HG03066 (cell line): Measurements from ENCODE around the gene THOC1.
"Not testable (repeated sequence)": the region's sequence is repeated elsewhere in the genome, so short reads cannot be mapped to it uniquely, and the experiment has no call there.

Source experiments
- ATAC-seq: cut with Tn5 transposase; IDR thresholded peaks from one replicate; pipeline ENCODE4 v1.9.1; 2021; ENCODE audit warnings: low read depth; ENCODE audit not compliant: unreplicated experiment

The THOC1 gene, protein sequence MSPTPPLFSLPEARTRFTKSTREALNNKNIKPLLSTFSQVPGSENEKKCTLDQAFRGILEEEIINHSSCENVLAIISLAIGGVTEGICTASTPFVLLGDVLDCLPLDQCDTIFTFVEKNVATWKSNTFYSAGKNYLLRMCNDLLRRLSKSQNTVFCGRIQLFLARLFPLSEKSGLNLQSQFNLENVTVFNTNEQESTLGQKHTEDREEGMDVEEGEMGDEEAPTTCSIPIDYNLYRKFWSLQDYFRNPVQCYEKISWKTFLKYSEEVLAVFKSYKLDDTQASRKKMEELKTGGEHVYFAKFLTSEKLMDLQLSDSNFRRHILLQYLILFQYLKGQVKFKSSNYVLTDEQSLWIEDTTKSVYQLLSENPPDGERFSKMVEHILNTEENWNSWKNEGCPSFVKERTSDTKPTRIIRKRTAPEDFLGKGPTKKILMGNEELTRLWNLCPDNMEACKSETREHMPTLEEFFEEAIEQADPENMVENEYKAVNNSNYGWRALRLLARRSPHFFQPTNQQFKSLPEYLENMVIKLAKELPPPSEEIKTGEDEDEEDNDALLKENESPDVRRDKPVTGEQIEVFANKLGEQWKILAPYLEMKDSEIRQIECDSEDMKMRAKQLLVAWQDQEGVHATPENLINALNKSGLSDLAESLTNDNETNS

DNA sequence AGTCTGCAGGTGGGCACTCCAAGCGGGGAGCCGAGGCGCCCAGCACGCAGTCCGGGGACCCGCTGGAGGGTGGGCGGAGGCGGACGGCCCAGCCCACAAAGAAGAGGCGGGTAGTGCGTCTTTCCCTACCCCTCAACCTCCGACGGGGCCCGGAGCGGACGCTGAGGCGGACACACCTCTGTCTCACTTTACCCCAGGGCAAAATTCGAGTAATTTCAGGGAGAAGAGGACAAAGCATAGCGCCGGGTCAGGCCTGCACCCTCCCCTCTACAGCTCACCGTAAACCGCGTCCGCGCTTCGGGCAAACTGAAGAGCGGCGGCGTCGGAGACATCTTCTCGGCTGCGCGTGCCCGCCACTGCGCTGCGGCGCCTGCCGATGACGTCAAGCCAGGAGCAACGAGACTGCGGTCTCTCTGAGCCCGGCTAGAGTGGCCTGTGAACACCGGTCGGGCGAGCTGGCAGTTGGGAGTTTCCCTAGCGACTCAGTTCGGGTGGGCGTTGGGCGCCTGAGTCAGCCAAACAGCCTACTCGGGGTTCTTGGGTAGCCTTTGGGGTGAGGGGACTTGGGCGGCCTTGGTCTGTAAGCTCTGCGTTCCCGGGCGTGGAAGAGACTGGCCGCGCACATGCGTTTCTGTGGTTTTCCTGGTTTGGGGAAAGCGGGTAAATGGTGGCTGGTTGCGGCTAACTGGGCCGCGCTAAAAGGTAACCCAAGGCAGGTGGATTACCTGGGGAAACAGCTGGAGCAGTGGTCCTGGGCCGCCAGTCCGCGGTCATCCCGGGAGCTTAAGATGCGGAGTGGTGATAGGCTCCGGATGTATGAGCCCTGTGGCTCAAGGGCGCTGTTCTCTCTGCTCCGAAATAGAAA lies at the start of gene THOC1:
Gene THOC1, minus strand, starts transcription at position 360 of the 865 bp plus-strand sequence. Its CDS starts 28 bp downstream, at position 332.
- ATAC-seq = peak; percentile 86

DNA sequence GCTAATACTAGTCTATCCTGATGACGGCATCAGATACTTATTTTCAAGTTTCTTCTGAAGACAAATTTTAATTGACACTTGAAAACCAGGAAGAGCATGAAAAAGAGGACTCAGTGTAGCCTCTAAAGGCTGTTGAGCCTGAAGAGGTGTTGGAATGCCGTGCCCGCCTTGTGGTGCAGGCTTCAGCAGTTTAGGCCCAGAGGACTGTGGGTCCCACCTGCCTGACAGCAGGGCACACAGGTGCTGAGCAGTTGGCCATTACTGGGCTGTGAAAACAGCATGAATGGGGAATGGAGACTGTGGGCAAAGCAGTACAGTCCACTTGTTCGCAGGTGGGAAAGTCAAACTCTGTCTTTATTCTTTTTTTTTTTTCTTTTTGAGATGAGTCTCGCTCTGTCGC lies 49.8 kb upstream of the THOC1 start:
- ATAC-seq = no peak

DNA sequence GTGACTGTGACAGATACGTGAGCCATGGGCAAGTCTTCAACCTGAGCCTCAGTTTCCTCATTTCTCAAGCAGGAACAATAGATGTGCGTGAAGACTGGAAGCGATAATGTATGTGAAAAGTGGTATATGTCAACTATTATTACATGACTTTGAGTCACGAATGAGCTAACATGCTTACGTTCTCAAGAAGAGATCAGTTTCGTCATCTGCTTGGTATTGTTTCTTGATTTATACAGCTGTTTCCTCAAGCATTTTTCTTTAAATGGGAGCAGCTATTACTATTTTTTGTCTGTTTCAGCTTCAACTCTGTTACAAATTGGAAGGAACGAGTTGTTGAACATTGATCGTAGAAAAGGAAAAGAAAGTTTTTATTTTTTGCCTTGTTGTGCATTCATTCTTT lies 48.5 kb upstream of the THOC1 start:
- no peak for ATAC-seq

DNA sequence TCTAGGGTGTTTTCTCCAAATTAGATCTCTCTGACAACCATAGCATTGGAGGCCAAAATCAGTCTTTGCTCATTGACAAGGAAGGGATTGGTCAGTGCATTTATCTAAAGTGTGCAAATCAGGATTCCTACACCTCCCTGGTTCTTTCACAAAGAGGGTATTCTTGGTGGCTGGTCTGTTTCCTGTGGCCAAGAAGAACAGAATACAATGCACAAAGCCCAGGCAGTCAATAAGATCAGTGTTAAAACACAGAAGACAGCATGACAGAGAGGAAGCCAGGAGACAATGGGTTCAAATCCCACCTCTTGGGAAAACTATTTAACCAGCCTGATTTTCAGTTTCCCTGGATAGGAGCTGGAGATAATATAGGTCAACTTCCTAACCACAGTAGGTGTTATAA lies 46.1 kb upstream of the THOC1 start:
- no peak for ATAC-seq

DNA sequence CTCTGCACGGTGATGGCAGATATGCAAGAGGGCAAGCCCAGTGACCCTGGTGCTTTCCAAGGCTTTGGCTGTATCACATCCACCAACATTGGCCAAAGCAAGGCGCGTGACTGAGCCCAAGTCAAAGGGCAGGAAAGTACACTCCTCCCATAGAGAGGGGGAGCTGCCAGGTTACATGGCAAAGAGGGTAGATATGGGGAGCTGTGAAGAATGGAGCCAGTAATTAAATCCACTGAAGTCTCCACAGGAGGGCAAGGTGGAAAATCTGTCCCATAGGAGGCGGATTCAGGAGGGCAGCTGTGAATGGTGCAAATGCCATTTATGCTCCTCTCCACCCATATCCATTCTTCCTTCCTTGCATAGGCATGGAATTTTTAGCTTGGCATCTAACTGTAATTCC lies 44.6 kb upstream of the THOC1 start:
- no peak for ATAC-seq

DNA sequence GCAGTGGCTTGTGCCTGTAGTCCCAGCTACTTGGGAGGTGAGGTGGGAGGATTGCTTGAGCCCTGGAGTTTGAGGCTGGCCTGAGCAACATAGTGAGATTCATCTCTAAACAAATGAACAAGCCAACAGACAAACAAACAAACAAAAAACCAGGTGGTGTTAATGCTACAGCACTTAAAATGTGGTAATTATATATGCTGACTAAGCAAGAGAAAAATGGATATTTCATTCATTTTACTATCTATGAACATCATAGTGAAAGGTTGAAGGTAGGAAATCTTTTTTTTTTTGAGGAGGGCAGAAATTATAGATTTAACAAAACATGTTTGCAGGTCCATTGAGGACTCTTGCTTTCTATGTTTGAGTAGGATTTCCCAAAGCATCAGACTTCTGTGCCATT lies 42.2 kb upstream of the THOC1 start:
- ATAC-seq = no peak

DNA sequence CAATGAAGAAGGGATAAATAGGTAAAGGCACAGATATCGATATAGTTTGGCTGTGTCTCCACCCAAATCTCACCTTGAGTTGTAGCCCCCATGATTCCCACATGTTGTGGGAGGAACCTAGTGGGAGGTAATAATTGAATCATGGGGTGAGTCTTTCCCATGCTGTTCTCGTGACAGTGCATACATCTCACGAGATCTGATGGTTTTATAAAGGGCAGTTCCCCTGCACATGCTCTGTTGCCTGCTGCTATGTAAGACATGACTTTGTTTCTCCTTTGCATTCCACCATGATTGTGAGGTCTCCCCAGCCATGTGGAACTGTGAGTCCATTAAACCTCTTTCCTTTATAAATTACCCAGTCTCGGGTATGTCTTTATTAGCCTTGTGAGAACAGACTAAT lies 40.2 kb upstream of the THOC1 start:
- ATAC-seq = not testable (repeated sequence)

DNA sequence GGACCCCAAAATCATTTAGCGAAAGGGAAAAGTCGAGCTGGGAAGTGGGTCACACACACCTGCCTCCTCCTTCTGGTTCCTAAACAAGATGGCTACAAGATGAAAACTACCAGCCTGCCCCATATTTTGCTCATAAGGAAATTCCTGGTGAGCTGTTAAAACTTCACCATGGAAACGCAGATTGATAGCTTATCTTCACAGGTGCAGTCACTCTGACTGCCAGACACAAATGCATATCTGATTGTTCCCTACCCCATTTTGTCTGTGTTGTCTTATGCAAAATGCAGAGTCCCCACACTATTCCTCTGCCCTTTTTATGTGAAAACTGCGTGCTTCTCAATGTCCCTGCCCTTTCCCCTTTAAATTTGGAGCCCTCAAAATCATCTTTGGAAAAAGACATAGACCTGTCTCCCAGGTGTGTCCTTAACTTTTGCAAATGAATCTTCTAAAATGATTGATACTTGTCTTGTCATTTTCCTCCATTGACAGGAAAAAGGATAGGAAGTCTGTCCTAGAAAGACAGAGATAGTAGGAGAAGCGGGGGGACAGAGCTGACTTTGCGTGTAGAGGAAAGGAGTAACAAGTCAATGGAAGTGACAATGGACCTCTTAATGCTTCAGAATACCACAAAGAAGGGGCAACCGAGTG lies 38.9 kb upstream of the THOC1 start:
- ATAC-seq = no peak

DNA sequence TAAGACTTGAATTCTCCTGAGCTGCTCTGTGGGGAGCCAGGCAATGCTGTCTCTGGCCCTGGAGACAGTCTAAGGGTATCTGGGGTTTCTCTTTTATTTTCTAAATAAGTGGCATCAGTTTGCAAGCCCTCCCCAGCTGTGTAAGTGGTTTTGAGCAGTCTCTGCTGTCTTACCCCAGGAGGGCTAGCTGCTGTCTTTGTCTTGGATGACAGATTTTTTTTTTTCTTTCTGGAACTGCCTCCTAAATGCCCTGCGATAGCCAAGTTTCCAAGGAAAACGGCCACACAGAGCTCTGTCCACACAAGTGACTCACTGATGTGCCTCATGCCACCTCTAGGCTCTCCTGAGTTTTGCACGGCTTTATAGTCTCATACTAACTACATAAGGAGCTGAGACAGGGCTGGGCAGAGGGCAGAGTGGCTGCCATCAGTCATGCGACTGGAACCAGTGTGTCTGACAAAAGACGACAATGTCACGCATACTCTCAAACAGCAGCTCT lies 37.2 kb upstream of the THOC1 start:
- ATAC-seq = no peak

DNA sequence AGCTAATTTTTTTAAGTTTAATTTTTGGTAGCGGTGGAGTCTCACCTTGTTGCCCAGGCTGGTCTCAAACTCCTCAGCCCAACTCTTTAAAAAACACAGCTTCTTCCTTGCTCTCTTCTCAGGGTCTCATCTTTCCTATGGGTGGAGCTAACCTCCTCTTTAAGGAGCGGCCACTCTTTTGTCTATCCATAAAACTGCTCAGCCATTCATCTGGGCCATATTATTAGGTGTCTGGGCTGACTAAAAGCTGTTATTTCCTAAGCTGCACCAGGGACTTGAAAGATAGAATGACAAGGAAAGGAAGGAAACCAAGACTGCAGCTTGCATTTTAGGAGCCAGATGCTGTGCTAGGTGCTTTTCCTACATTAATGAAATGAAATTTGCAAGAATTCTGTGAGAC lies 35.8 kb upstream of the THOC1 start:
- ATAC-seq = no peak

DNA sequence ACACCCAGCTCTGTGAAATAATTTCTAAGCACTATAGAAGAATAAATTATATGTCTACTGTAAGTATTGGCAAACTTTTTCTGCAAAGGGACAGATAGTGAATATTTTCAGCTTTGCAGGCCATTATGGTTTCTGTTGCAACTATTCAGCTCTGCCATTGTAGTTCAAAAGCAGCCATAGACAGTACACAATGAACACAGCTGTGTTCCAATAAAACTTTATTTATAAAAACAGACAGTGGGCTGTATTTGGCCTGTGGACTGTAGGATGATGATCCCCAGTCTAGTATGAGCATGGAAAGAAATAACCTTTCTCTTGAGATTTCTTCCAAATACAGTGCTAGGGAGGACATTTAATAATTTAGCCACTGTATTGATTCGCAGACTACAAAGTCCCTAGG lies 35.2 kb upstream of the THOC1 start:
- no peak for ATAC-seq

DNA sequence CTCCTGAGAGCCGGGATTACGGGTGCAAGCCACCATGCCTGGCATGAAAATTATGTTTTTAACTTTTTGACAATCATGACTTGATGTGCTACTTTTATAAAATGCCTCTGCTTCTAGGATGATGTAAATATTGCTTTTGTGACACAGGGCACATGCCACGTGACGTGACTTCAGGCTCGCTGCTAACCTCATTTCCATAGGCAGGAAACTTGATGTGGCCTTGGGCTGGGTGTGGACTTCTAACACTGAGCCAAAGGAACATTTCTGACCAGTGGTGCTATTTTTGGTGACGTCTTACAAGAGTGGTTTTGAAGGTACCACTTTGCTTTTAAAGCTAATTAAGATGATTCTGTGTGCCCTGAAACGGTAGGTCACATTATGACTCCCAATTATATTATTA lies 34.2 kb upstream of the THOC1 start:
- ATAC-seq = no peak

DNA sequence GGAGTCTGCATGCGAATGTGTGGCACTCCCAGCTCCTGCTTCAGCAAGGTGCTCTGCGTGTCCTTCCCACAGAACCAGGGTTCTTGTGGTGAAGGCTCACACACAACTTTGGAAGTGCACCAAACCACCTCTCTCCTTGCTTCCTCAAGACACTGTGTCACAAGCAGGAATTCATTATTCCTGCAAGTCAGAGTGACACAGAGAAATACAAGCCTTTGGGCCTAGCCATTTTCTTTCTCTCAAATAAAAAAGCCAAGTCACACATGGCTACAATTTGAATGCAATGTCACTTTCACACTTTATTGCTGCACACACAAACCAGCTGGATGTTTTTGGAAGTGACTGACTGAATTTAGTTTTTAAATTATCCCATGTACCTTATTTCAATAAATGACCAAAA lies 30.1 kb upstream of the THOC1 start:
- ATAC-seq = no peak

DNA sequence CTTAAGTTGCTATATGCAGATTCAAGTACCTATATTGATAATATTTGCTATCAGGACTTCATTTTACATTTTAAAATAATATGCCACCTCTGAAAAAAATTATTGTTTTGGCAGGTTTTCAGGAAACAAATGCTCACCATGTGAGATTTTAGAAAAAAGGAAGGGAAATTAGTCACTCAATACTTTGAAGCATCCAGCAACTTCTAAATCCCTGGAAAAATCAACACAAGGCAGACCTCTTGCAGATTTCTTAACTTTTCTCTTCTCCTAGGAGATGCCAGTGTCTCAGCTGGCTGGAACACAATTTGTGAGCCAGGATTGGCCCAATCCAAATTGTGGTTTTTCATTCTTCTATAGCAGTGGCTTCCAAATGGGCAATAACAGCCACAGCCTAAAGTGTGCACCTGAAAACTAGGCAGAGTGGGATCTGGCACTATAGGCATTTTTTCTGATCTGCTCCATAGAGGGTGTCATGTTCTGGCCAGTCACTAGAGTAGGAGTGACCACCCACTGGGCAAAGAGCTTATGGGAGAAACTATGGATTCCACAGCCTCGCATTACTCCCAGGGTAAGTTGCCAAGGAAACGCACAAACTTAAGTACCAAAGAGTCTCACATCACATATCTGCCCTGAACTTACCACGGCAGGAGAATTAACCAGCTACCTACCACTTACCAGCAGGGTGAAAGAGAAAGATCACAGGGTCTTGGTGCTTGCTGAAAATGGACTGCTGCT lies 28.1 kb upstream of the THOC1 start:
- no peak for ATAC-seq

DNA sequence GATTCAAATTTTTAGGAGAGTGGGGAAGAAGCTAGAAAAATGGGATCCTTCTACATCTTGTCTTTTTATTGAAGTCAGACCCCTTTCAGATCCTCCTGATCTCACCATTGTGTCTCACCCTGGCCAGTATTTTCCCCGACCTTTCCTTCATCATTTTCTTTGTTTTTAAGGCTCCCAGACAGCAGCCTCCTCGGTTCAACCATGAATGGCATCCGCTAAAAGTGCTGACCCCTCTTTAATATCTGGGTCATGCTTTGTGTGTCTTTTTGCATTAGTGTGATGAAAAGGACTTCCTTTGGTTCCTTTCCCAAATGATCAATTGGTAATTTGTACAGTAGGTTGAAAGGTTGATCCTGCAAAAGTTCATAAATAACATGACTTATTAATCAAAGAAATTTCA lies 26.7 kb upstream of the THOC1 start:
- no peak for ATAC-seq

DNA sequence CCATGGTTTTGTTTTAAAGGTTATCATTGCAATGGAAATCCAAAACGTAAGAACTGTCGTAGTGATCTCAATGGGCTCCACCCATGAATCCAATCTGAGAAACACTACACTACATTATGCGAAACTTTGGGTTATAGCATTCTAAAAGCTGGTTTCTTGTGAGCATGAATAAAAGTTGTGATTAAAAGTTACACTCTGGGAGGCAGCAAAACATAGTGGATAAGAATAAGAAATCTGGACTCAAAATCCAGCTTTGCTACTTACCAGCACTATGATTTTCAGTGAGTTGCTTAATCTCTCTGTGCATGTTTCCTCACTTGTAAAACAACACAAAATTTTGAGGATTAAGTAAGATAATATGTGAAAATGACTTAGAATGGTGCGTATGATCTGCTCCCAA lies 25.7 kb upstream of the THOC1 start:
- ATAC-seq = no peak

DNA sequence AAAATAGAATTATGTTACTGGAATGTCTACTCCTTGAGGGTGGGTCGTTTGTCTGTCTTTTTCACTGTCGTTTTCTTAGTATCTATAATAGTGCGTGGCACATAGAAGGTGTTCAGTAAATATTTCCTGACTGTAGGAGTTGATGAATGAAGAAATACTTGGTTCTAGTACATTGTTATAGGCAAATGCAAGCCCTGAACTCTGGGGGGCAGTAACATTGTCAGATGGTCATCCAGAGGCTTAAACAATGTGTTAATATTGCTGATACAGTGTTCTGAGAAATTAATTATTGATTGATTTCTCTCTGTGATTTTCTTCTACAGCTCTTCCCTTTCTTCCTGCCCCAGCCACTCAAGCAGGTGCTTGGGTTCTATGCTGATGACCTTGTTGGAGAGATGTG lies 24.4 kb upstream of the THOC1 start:
- ATAC-seq = no peak

DNA sequence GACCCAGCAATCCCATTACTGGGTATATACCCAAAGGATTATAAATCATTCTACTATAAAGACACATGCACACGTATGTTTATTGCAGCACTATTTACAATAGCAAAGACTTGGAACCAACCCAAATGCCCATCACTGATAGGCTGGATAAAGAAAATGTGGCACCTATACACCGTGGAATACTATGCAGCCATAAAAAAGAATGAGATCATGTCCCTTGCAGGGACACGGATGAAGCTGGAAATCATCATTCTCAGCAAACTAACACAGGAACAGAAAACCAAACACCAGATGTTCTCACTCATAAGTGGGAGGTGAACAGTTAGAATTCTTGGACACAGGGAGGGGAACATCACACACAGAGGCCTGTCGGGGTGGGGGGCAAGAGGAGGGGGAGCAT lies 22.1 kb upstream of the THOC1 start:
- ATAC-seq = not testable (repeated sequence)

DNA sequence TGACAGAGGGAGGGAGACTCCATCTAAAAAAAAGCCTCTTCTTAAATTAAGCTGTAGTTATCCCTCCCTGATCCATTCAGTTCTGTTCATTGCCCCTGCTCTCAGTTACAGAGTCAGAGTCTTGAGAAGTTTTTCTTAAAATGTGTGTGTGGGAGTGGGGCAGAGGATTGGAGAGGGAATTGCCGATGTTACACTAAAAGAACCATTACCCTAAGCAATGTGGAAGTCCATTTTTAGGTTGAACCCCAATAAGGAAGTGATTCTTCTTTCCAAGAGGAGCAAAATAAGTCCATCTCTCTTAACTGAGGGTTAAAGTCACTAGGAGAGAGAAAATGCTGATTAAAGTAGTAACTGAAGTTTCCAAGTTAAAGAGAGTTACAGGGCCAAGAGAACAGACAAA lies 21.2 kb upstream of the THOC1 start:
- no peak for ATAC-seq
